Activated naive CD4-positive, alpha-beta T cell treated with anti-CD3 and anti-CD28 coated beads for 36 hours (primary cell): ENCODE results near the gene CMA1. TPM values are rescaled to one million over a fixed set of nuclear protein-coding genes. Genes with fewer than 3 reads are reported as not detected.
A peak's percentile ranks its signal among the peaks of the same experiment; 100 is the strongest.
"Not testable (repeated sequence)": the region's sequence is repeated elsewhere in the genome, so short reads cannot be mapped to it uniquely, and the experiment has no call there.

Experiments
- CTCF ChIA-PET: fragments of 350-600 bp; sonication (Branson Sonifier 250); formaldehyde crosslinking; loops from one replicate; lab custom pipeline; 2021; ENCODE audit warnings: antibody characterized with exemption; lab: Charles Lee
- DNase-seq: peaks from one replicate; pipeline ENCODE4 v3.0.0-alpha.2; 2020
- H3K27ac Mint-ChIP-seq: one replicate; pipeline ENCODE4 v1.8.0; 2021; ENCODE audit warnings: mild to moderate bottlenecking, mixed read lengths
- H3K27me3 Mint-ChIP-seq: one replicate; pipeline ENCODE4 v1.8.0; 2021; ENCODE audit warnings: low read depth, mixed read lengths
- H3K36me3 Mint-ChIP-seq: one replicate; pipeline ENCODE4 v1.8.0; 2021; ENCODE audit warnings: low read depth, mixed read lengths
- H3K4me1 Mint-ChIP-seq: one replicate; pipeline ENCODE4 v1.8.0; 2021; ENCODE audit warnings: low read depth, mixed read lengths
- H3K4me3 Mint-ChIP-seq: one replicate; pipeline ENCODE4 v1.8.0; 2021; ENCODE audit warnings: mild to moderate bottlenecking, moderate library complexity, mixed read lengths
- H3K9me3 Mint-ChIP-seq: one replicate; pipeline ENCODE4 v1.8.0; 2021; ENCODE audit warnings: mixed read lengths
- intact Hi-C: fragments of 100-400 bp; cut with micrococcal nuclease; formaldehyde crosslinking; loops from one replicate; pipeline ENCODE4 v1.15.1; 2023
- total RNA-seq, 2 experiments: library from RNA; stranded (reverse); gene quantifications; one replicate each; pipeline ENCODE4 v1.2.3, GENCODE V29; 2021

CMA1 gene, protein sequence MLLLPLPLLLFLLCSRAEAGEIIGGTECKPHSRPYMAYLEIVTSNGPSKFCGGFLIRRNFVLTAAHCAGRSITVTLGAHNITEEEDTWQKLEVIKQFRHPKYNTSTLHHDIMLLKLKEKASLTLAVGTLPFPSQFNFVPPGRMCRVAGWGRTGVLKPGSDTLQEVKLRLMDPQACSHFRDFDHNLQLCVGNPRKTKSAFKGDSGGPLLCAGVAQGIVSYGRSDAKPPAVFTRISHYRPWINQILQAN
- 1 to 10 TPM; 1.2 to 2.1 TPM for total RNA-seq

DNA sequence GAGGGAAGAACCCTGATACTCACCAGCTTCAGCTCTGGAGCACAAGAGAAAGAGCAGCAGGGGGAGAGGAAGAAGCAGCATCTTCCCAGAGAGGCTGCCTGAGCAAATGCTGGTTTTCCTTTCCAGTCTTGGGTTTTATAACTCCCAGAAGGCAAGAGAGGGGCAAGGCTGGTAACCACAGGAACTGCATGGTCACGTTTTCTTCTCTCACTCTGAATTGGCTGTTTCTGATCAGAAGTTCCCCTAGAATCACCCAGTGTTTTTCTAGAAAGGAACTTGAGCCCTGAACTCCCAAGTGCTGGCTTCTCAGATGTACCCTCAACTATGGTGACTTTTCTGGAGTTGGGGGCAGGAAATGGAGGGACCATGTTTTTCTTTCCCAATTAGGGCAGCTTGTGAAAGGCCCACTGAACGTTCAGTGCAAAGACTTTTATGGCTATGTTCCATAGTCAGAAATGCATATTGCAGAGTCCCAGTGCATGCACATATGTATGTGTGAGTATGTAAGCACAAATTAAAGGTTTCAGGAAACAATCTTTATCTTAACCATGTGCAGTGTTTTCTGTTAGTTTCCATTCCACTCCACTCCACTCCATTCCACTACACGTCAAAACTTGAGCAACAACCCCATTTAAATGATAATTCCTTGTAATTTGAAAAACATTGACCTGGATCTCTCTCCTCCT, at the start of gene CMA1:
CMA1 (minus strand) TSS at position 111 of the 686 bp plus-strand sequence; CDS start at position 81, 30 bp downstream.
- no peaks in the 10 kb centered on the region for H3K4me1 Mint-ChIP-seq
- H3K9me3 Mint-ChIP-seq = no peaks in the 10 kb centered on the region
- H3K36me3 Mint-ChIP-seq = no peaks in the 10 kb centered on the region
- DNase-seq = peak; percentile 9
- CTCF ChIA-PET = interaction anchor here (0.8 kb wide), 1 partner anchor 26 kb away, joined by 3 read pairs; no protein-coding TSS in a partner anchor
- no peaks in the 10 kb centered on the region for H3K27me3 Mint-ChIP-seq
- intact Hi-C loops = no loop called here
- H3K4me3 Mint-ChIP-seq = no peak within 1 kb of the TSS
- no peak within 1 kb of the TSS for H3K27ac Mint-ChIP-seq

DNA sequence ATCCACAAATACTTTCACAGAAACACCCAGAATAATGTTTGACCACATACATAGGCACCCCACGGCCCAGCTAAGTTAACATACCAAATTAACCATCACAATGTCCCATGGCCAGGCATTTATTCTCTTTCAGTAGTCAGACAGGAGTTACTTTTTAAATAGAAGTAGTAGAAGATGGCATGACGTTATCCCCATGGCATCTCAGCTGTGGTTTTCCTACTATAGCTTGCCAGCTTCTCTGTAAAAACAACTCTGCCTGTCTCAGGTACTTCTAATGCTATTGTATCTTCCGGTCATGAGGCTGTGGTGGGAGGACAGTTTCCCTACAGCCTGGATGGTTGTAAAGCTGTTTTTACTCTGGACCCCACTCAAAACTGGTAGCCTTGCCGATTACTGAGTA, 48.7 kb upstream of the CMA1 start:
- CTCF ChIA-PET = no interaction called here
- H3K9me3 Mint-ChIP-seq = peaks cover 5% of the 10 kb centered on the region
- H3K27me3 Mint-ChIP-seq = peaks cover 5% of the 10 kb centered on the region
- H3K4me3 Mint-ChIP-seq = no peak overlapping the region
- H3K4me1 Mint-ChIP-seq = no peaks in the 10 kb centered on the region
- no peak for DNase-seq
- H3K36me3 Mint-ChIP-seq = no peaks in the 10 kb centered on the region
- H3K27ac Mint-ChIP-seq = no peak overlapping the region
- intact Hi-C loops = no loop called here

DNA sequence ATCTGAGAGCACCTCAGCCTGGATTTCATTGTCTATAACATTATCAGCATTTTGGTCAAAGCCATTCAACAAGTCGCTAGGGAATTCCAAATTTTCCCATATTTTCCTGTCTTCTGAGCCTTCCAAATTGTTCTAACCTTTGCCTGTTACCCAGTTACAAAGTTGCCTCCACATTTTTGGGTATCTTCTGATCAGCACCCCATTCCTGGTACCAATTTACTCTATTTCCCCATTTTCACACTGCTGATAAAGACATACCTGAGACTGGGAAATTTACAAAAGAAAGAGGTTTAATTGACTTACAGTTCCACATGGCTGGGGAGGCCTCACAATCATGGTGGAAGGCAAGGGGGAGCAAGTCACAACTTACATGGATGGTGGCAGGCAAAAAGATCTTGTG, 41.0 kb upstream of the CMA1 start:
- DNase-seq, H3K36me3 Mint-ChIP-seq, intact Hi-C loops: not testable (repeated sequence)

DNA sequence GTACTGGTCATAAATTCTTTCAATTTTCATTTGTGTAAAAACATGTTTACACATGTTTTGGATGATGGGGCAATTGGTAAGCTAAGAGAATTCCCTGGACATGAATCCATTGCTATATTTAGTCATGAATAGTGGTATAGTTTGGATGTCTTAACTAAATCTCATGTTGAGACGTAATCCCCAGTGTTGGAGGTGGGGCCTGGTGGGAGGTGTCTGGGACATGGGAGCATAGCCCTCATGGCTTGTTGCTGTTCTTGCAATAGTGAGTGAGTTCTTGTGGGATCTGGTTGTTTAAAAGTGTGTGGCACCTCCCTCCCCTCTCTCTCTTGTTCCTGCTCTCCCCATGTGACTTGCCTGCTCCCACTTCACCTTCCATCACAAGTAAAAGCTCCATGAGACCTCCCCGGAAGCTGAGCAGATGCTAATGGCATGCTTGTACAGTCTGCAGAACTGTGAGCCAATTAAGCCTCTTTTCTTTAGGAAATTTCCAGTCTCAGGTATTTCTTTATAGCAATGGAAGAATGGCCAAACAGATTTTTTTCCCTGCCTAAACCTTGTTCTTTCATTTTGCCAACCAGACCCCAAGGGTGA, 34.4 kb upstream of the CMA1 start:
- Mint-ChIP-seq H3K4me1 (no peaks in the 10 kb centered on the region), H3K27me3 (peaks cover 4% of the 10 kb centered on the region), H3K9me3 (peaks cover 13% of the 10 kb centered on the region), H3K36me3 (no peaks in the 10 kb centered on the region), H3K4me3 (no peak overlapping the region), H3K27ac (no peak overlapping the region)
- intact Hi-C loops = no loop called here
- CTCF ChIA-PET = no interaction called here
- no peak for DNase-seq

More for the DNA sequence above, 41.0 kb upstream of the CMA1 start:
- H3K4me1 Mint-ChIP-seq, H3K27me3 Mint-ChIP-seq, CTCF ChIA-PET, H3K4me3 Mint-ChIP-seq, H3K27ac Mint-ChIP-seq: not testable (repeated sequence)
- H3K9me3 Mint-ChIP-seq = peaks cover 23% of the 10 kb centered on the region

DNA sequence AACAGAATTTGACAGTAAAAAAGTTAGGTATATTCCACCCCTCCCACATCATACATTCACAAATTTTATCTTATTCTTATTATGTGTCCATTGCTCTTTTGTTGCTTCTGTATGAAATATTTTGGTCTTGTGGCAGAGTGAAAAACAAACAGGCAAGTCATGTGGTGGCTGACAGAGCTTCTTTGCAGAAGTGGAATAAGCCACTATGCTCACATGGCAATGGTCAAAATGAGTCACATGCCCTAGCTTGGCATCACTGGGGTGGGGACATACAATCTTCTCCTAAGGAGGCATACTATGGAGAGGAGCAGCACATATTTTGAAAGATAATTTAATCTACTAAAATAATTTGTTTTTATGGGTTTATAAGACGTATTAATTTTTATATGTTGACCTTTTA, 27.7 kb upstream of the CMA1 start:
- H3K36me3 Mint-ChIP-seq = no peaks in the 10 kb centered on the region
- H3K27ac Mint-ChIP-seq = no peak overlapping the region
- peak; percentile 15 for DNase-seq
- H3K4me1 Mint-ChIP-seq = no peaks in the 10 kb centered on the region
- H3K9me3 Mint-ChIP-seq = no peaks in the 10 kb centered on the region
- peaks cover 4% of the 10 kb centered on the region for H3K27me3 Mint-ChIP-seq
- no peak overlapping the region for H3K4me3 Mint-ChIP-seq
- CTCF ChIA-PET = no interaction called here
- intact Hi-C loops = no loop called here

DNA sequence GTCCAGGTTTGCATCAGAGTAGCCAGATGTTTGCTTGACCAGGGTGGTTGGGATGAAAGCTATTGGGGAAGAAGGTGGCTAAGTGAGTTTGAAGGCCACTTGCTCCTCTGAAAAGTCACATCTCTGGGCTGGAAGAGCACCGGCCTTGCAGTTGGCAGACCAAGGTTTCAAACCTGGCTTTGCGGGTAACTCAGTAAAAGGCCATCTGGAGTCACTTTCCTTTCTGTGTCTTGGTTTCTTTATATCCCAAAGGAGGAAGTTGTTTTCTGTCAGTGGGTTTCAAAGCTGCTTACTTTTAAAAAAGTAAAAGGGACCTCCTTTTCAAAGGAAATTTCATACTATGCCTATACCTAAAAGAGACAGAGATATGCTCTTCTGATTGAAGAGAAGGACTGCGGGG, 26.2 kb upstream of the CMA1 start:
- H3K27ac Mint-ChIP-seq = no peak overlapping the region
- no peaks in the 10 kb centered on the region for H3K9me3 Mint-ChIP-seq
- H3K4me3 Mint-ChIP-seq = no peak overlapping the region
- DNase-seq = no peak
- no peaks in the 10 kb centered on the region for H3K36me3 Mint-ChIP-seq
- CTCF ChIA-PET = interaction anchor here (0.6 kb wide), 1 partner anchor 103 kb away, joined by 4 read pairs; no protein-coding TSS in a partner anchor
- H3K4me1 Mint-ChIP-seq = no peaks in the 10 kb centered on the region
- intact Hi-C loops = no loop called here
- peaks cover 4% of the 10 kb centered on the region for H3K27me3 Mint-ChIP-seq

DNA sequence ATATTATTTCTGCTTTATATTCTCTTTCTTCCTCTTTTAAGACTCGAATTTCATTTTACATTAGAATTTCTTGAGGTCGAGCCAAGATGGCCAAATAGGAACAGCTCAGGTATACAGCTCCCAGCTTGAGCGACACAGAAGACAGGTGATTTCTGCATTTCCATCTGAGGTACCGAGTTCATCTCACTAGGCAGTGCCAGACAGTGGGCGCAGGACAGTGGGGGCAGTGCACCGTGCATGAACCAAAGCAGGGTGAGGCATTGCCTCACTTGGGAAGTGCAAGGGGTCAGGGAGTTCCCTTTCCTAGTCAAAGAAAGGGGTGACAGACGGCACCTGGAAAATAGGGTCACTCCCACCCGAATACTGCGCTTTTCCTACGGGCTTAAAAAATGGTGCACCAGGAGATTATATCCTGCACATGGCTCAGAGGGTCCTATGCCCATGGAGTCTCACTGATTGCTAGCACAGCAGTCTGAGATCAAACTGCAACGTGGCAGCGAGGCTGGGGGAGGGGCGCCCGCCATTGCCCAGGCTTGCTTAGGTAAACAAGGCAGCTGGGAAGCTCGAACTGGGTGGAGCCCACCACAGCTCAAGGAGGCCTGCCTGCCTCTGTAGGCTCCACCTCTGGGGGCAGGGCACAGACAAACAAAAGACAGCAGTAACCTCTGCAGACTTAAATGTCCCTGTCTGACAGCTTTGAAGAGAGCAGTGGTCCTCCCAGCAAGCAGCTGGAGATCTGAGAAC, 18.0 kb upstream of the CMA1 start:
- H3K27ac Mint-ChIP-seq, H3K36me3 Mint-ChIP-seq, H3K9me3 Mint-ChIP-seq, DNase-seq, H3K27me3 Mint-ChIP-seq, intact Hi-C loops, H3K4me3 Mint-ChIP-seq, H3K4me1 Mint-ChIP-seq, CTCF ChIA-PET: not testable (repeated sequence)

DNA sequence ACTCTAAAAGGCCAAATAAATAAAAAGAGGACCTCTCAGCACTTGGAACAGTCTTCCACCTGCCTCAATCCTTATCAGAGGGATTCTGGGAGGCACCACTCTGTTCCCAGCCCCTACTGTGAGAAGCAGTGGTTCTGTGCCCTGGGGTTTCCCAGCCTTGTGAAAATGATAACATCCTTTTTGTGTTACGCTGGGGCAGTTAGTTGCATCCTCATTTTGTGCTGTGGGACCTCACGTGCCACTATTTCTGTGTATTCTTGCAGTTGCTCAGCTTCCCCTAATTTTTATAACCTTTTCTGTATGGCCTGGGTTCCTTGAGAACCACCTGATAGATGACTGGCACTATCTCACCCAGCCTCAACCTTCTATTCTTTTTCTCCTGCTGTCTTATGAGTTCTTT, 10.8 kb upstream of the CMA1 start:
- intact Hi-C loops = no loop called here

DNA sequence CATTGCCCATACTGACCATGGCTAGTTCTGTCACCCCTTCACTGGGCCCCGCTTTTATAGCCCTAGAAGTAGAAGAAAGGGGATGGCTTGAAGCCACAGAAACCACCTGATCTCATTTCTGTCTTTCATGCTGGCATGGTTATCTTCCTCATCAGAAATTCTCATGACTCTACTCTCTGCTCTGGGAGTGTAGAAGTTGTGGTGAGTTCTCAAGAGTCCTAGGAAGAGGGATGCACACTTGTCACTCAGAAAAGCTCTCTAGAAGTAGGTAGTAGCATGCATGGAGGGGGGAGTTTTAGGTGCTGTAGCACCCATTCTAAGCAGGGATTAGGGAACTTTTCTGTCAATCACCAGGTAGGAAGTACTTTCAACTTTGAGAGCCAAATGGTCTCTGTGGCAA, 6.1 kb upstream of the CMA1 start:
- Mint-ChIP-seq H3K4me1 (no peaks in the 10 kb centered on the region), H3K27ac (no peak overlapping the region), H3K4me3 (no peak overlapping the region), H3K27me3 (no peaks in the 10 kb centered on the region), H3K36me3 (no peaks in the 10 kb centered on the region), H3K9me3 (no peaks in the 10 kb centered on the region)
- DNase-seq = no peak
- intact Hi-C loops = no loop called here
- CTCF ChIA-PET = no interaction called here

More for the DNA sequence above, 10.8 kb upstream of the CMA1 start:
- no peak for DNase-seq
- H3K27ac Mint-ChIP-seq = no peak overlapping the region
- no peak overlapping the region for H3K4me3 Mint-ChIP-seq
- no peaks in the 10 kb centered on the region for H3K36me3 Mint-ChIP-seq
- no peaks in the 10 kb centered on the region for H3K27me3 Mint-ChIP-seq
- CTCF ChIA-PET = no interaction called here
- H3K9me3 Mint-ChIP-seq = no peaks in the 10 kb centered on the region
- H3K4me1 Mint-ChIP-seq = no peaks in the 10 kb centered on the region

DNA sequence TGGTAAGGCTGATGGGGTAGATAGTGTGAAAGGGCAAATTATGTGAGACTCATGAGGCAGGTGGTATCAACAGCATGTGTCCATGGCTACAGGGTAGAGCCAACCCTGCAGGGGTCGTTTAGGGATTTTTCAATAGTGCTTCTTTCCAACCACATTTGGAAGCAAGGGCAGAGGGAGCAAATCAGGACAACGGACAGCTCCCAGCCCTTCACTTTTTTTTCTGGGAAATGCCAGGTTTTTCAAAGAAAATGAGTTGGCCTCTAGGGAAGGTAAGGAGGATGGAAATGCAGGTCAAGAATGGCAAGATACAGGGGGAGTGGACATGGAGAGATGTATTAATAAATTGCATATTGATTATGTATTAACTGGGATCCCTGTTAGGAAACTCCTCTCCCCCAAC, 4.9 kb upstream of the CMA1 start:
- CTCF ChIA-PET = no interaction called here
- no peak for DNase-seq
- Mint-ChIP-seq H3K4me3 (no peak overlapping the region), H3K4me1 (no peaks in the 10 kb centered on the region), H3K9me3 (no peaks in the 10 kb centered on the region), H3K36me3 (no peaks in the 10 kb centered on the region), H3K27me3 (no peaks in the 10 kb centered on the region), H3K27ac (no peak overlapping the region)
- intact Hi-C loops = no loop called here

DNA sequence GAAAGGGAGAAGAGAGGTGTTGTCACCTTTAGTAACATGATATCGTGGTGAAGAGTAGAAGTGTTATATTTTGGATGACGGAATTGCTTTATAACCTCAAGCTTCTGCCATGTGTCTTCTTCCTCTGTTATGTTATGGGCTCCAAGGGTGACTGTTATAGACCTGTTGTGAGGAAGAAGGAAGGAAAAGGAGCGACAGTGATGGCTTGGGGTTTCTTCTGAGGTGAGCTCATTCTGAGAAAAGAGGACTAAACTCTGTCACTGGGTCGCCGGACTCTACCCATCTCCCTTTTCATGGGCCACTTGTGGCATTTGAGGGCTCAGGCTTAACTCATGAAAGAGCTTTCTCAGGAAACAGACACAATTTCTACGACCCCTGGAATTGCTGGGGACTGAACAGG, 1.6 kb downstream of the CMA1 start:
- intact Hi-C loops = no loop called here
- DNase-seq = no peak
- H3K36me3 Mint-ChIP-seq = no peaks in the 10 kb centered on the region
- H3K27ac Mint-ChIP-seq = no peak overlapping the region
- no peaks in the 10 kb centered on the region for H3K27me3 Mint-ChIP-seq
- no peak overlapping the region for H3K4me3 Mint-ChIP-seq
- CTCF ChIA-PET = interaction anchor here (0.8 kb wide), 1 partner anchor 27 kb away, joined by 3 read pairs; no protein-coding TSS in a partner anchor
- H3K4me1 Mint-ChIP-seq = no peaks in the 10 kb centered on the region
- no peaks in the 10 kb centered on the region for H3K9me3 Mint-ChIP-seq

DNA sequence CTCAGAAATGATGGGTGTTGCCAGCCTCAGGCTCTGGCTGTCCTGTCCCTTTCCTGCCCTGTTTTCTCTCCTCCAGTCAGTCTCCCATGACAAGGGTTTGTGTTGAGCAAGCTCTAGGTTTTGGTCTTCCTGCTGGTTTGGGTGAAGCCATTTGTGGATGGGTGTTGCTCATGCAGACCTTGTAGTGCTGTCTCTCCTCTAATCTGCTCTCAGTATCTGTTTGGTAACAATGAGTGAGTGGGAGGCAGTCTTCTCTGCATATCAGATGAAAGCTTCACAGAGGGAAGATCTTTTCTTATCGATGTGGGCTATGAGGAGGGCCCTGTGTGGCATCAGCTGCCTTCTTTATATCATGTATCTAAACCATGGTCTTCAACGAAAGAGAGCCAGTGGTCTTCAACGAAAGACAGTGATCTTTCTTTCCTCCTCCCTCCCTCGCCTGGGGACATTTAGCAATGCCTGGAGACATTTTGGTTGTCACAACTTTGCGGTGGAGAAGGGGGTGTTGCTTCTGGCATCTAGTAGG, 3.6 kb downstream of the CMA1 start:
- Mint-ChIP-seq H3K4me1 (no peaks in the 10 kb centered on the region), H3K9me3 (no peaks in the 10 kb centered on the region), H3K4me3 (no peak overlapping the region), H3K27ac (no peak overlapping the region), H3K36me3 (no peaks in the 10 kb centered on the region), H3K27me3 (no peaks in the 10 kb centered on the region)
- DNase-seq = no peak
- intact Hi-C loops = no loop called here
- CTCF ChIA-PET = interaction anchor here (0.6 kb wide), 1 partner anchor 11 kb away, joined by 3 read pairs; no protein-coding TSS in a partner anchor
